GM13977 (cell line): ENCODE results near the gene HDDC3.

Source experiments
- DNase-seq: peaks from one replicate; pipeline ENCODE4 v3.0.0; 2012; ENCODE audit warnings: low spot score
- CTCF ChIP-seq: IDR thresholded peaks from 2 replicates; pipeline ENCODE4 v1.5.1; 2012; ENCODE audit warnings: mild to moderate bottlenecking, control low read depth; ENCODE audit not compliant: insufficient read depth; ENCODE audit errors: extremely low read depth, missing control alignments
- in situ Hi-C: fragments of 300-500 bp; cut with MboI; formaldehyde crosslinking; loops from one replicate; pipeline ENCODE4 v1.12.0; 2022; ENCODE audit warnings: low sequenced_read_pairs, low pct_unique_long_range_greater_than_20kb, mixed read lengths, inconsistent platforms; ENCODE audit not compliant: unreplicated experiment

Gene HDDC3

GRCh38 chr15:90931828-90932659, at the start of gene HDDC3:
Gene HDDC3 (minus strand): TSS chr15:90932549. CDS start chr15:90932540, 9 bp downstream.
- in situ Hi-C loops, result no loop called here
- DNase-seq, result peak; percentile 92
- TF ChIP-seq CTCF, result peak; percentile 98

GRCh38 chr15:90982135-90982534, 49.8 kb upstream of the HDDC3 start:
- no peak for DNase-seq
- no peak for TF ChIP-seq CTCF
- in situ Hi-C loops, result no loop called here

GRCh38 chr15:90981681-90982080, 49.3 kb upstream of the HDDC3 start:
- no peak for TF ChIP-seq CTCF
- DNase-seq, result no peak
- in situ Hi-C loops, result no loop called here

GRCh38 chr15:90979582-90979981, 47.2 kb upstream of the HDDC3 start:
- DNase-seq, result no peak
- in situ Hi-C loops, result no loop called here
- TF ChIP-seq CTCF, result no peak

- TF ChIP-seq CTCF, result no peak
- in situ Hi-C loops, result no loop called here
Observed at GRCh38 chr15:90974216-90974615, 41.9 kb upstream of the HDDC3 start.

GRCh38 chr15:90972133-90972532, 39.8 kb upstream of the HDDC3 start:
- in situ Hi-C loops, result no loop called here
- no peak for DNase-seq
- no peak for TF ChIP-seq CTCF

More at GRCh38 chr15:90974216-90974615, 41.9 kb upstream of the HDDC3 start:
- DNase-seq, result no peak
